Vagina (tissue), 2 donors: ENCODE data around the gene BBIP1.

Experiments used
- CTCF ChIP-seq, 3 experiments: fragments of 450-650 bp in 2 of 3; fragments of 200-600 bp in 1 of 3; sonication (generic) in 1 of 3; IDR thresholded peaks; one replicate each; pipeline ENCODE4 v1.5.1; 2017 to 2019; ENCODE audit warnings: antibody characterized with exemption in 3 of 3, mild to moderate bottlenecking in 2 of 3, moderate library complexity in 2 of 3
- POLR2A ChIP-seq, 2 donors: fragments of 450-650 bp; IDR thresholded peaks; one replicate each; pipeline ENCODE4 v1.6.1; 2017; ENCODE audit warnings: antibody characterized with exemption in 2 of 2, mild to moderate bottlenecking in 2 of 2, moderate library complexity in 2 of 2
- POLR2AphosphoS5 ChIP-seq, 2 donors: sonication (generic); formaldehyde crosslinking; IDR thresholded peaks; one replicate each; pipeline ENCODE4 v1.9.0; 2017; ENCODE audit warnings: antibody characterized with exemption in 2 of 2, mild to moderate bottlenecking in 2 of 2, low read depth in 1 of 2; ENCODE audit not compliant: insufficient read depth in 1 of 2

- TF ChIP-seq POLR2A (IDR thresholded peaks at IDR 0.05) (no peak), CTCF (IDR thresholded peaks at IDR 0.05) (no peak), POLR2AphosphoS5 (IDR thresholded peaks at IDR 0.05; ENCODE audit: insufficient read depth in 1 of 2, low read depth in 1 of 2) (peak in 1 of 2 donors; percentile 54)
Observed at GRCh38 chr10:110864662-110865140, 54.3 kb downstream of the BBIP1 start.
